Uterus (tissue), 2 donors: ENCODE results near the gene NTRK2.

Experiments
- POLR2A ChIP-seq, 2 donors: fragments of 450-650 bp; IDR thresholded peaks; one replicate each; pipeline ENCODE4 v1.6.1; 2016; ENCODE audit warnings: antibody characterized with exemption in 2 of 2, mild to moderate bottlenecking in 1 of 2, moderate library complexity in 1 of 2
- TF ChIP-seq, protein P1 (sequence below), 4 experiments: fragments of 200-600 bp in 2 of 4; fragments of 450-650 bp in 2 of 4; sonication (generic) in 2 of 4; IDR thresholded peaks; one replicate each; pipeline ENCODE4 v1.5.1; 2016 to 2019; ENCODE audit warnings: antibody characterized with exemption in 4 of 4, mild to moderate bottlenecking in 2 of 4, moderate library complexity in 1 of 4

DNA sequence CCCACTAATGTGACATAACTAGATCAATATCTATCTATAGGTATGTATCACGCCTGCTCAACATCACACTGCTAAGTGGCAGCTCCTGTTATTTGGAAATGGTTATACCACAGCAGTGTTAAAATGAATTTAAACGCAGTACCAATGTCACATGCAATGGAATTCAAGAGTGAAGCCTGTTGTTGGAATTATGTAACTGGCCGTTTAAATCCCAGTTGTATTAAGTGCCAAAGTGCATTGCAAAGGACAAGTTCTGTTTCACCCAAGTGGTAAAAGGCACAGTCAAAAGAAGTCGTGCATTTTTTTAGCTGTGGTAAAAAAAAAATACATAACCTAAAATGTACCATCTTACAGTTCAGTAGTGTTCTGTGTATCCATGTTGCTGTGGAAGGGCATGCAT is 4.3 kb downstream of the NTRK2 start:
- TF ChIP-seq, protein P1, sequence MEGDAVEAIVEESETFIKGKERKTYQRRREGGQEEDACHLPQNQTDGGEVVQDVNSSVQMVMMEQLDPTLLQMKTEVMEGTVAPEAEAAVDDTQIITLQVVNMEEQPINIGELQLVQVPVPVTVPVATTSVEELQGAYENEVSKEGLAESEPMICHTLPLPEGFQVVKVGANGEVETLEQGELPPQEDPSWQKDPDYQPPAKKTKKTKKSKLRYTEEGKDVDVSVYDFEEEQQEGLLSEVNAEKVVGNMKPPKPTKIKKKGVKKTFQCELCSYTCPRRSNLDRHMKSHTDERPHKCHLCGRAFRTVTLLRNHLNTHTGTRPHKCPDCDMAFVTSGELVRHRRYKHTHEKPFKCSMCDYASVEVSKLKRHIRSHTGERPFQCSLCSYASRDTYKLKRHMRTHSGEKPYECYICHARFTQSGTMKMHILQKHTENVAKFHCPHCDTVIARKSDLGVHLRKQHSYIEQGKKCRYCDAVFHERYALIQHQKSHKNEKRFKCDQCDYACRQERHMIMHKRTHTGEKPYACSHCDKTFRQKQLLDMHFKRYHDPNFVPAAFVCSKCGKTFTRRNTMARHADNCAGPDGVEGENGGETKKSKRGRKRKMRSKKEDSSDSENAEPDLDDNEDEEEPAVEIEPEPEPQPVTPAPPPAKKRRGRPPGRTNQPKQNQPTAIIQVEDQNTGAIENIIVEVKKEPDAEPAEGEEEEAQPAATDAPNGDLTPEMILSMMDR (IDR thresholded peaks at IDR 0.05) = no peak
- TF ChIP-seq POLR2A (IDR thresholded peaks at IDR 0.05) = no peak
